ENCODE data around the gene POLR3K. TPM values are rescaled to one million over a fixed set of nuclear protein-coding genes. Genes with fewer than 3 reads are reported as not detected.
A peak's percentile ranks its signal among the peaks of the same experiment; 100 is the strongest.

POLR3K gene
- total RNA-seq, 1 experiment from 2014 or later, result 53.6 TPM

- no CpG with 5 or more reads among the region's 22 CpGs for WGBS (ENCODE audit: extremely low coverage, insufficient read length, low lambda C conversion rate)
- H2BK12ac ChIP-seq (ENCODE audit: insufficient read length, low read depth, low read length), result no peak overlapping the region
- H3K9ac ChIP-seq (ENCODE audit: extremely low read depth, insufficient read length, low read length), result no peak overlapping the region
- peaks cover 1% of the 10 kb centered on the region for H3K27me3 Mint-ChIP-seq (ENCODE audit: low read depth)
- no peak overlapping the region for H3T11ph ChIP-seq (ENCODE audit: low read length)
- no peak overlapping the region for H2BK5ac ChIP-seq (ENCODE audit: insufficient read length, low read length)
- no peak overlapping the region for H2BK20ac ChIP-seq (ENCODE audit: low read depth, low read length, poor library complexity, severe bottlenecking)
- no peak overlapping the region for H3K4ac ChIP-seq (ENCODE audit: low read depth, low read length)
- H3K27ac Mint-ChIP-seq, result peak overlapping the region in 1 of 3 experiments; percentile 6; a peak in 3 of 7 replicates
- H3K56ac ChIP-seq (ENCODE audit: insufficient read length, low read depth, low read length), result no peak overlapping the region
- no peak overlapping the region for H3K4me3 Mint-ChIP-seq
- no peak overlapping the region for H3K18ac ChIP-seq (ENCODE audit: insufficient read length, low read depth, low read length)
- no peak overlapping the region for H2BK15ac ChIP-seq (ENCODE audit: low read depth, low read length)
- no peaks in the 10 kb centered on the region for H3K4me1 Mint-ChIP-seq
- H3K79me1 ChIP-seq (ENCODE audit: insufficient read depth, low read depth, low read length, poor library complexity, severe bottlenecking), result no peaks in the 10 kb centered on the region
- DNase-seq, result no peak
- H3K27me3 ChIP-seq (ENCODE audit: insufficient read depth, low read length), result no peaks in the 10 kb centered on the region
- peaks cover 9 to 14% of the 10 kb centered on the region in 2 experiments; a peak in 4 of 5 replicates for H3K9me3 Mint-ChIP-seq
- no peaks in the 10 kb centered on the region for H3K79me2 ChIP-seq (ENCODE audit: insufficient read depth, low read length)
- H4K20me1 ChIP-seq (ENCODE audit: control insufficient read depth, insufficient read depth, insufficient read length), result no peaks in the 10 kb centered on the region
- H4K8ac ChIP-seq (replicated peaks; ENCODE audit: insufficient read length, low read depth, low read length), result no peak overlapping the region
- H3K4me1 ChIP-seq (ENCODE audit: insufficient read depth, low read length), result no peaks in the 10 kb centered on the region
- H3K36me3 Mint-ChIP-seq (ENCODE audit: insufficient read depth in 1 of 3, low read depth in 3 of 3), result peaks cover 55 to 75% (median 69%) of the 10 kb centered on the region in 3 experiments
- no peak overlapping the region for H4K5ac ChIP-seq (ENCODE audit: insufficient read length, low read depth, low read length)
- H3K4me2 ChIP-seq (ENCODE audit: insufficient read depth, insufficient read length, low read length), result no peak overlapping the region
- TF ChIP-seq, protein P1, sequence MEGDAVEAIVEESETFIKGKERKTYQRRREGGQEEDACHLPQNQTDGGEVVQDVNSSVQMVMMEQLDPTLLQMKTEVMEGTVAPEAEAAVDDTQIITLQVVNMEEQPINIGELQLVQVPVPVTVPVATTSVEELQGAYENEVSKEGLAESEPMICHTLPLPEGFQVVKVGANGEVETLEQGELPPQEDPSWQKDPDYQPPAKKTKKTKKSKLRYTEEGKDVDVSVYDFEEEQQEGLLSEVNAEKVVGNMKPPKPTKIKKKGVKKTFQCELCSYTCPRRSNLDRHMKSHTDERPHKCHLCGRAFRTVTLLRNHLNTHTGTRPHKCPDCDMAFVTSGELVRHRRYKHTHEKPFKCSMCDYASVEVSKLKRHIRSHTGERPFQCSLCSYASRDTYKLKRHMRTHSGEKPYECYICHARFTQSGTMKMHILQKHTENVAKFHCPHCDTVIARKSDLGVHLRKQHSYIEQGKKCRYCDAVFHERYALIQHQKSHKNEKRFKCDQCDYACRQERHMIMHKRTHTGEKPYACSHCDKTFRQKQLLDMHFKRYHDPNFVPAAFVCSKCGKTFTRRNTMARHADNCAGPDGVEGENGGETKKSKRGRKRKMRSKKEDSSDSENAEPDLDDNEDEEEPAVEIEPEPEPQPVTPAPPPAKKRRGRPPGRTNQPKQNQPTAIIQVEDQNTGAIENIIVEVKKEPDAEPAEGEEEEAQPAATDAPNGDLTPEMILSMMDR (conservative IDR thresholded peaks at IDR 0.05), result no peak
- no peak overlapping the region for H3K27ac ChIP-seq (ENCODE audit: insufficient read length, low read depth, low read length)
- H2BK120ac ChIP-seq (ENCODE audit: low read depth, low read length, poor library complexity, severe bottlenecking), result no peak overlapping the region
- no peak overlapping the region for H4K91ac ChIP-seq (ENCODE audit: insufficient read length, low read depth, low read length)
- no peak overlapping the region for H3K23ac ChIP-seq (ENCODE audit: insufficient read length, low read depth, low read length)
- no peak overlapping the region for H2AFZ ChIP-seq (ENCODE audit: low read length)
- no peaks in the 10 kb centered on the region for H3K23me2 ChIP-seq (ENCODE audit: insufficient read length, low read depth, low read length, poor library complexity, severe bottlenecking)
- no peak overlapping the region for H3K14ac ChIP-seq (ENCODE audit: insufficient read depth, low read length)
- H2AK5ac ChIP-seq (ENCODE audit: insufficient read length, low read length), result no peak overlapping the region
- peaks cover 12% of the 10 kb centered on the region for H3K9me3 ChIP-seq (ENCODE audit: control insufficient read depth, low read depth, low read length)
These were observed 11.9 kb downstream of the POLR3K start for GRCh38 chr16:41439-42068.

Measured in H9 (cell line).